ENCODE data around the gene ZMYND8. TPM values are rescaled to one million over a fixed set of nuclear protein-coding genes. Genes with fewer than 3 reads are reported as not detected.
"Not testable (repeated sequence)": the region's sequence is repeated elsewhere in the genome, so short reads cannot be mapped to it uniquely, and the experiment has no call there.

The ZMYND8 gene
- total RNA-seq, 1 experiment from 2014 or later, result 22.8 TPM

GRCh38 chr20:47284373-47284772 lies 72.1 kb downstream of the ZMYND8 start:
- in situ Hi-C loops (cut with HindIII; ENCODE audit: low pct_unique_long_range_greater_than_20kb, low sequenced_read_pairs), result no loop called here
- DNase-seq (ENCODE audit: low read depth, low spot score), result no peak

- in situ Hi-C loops (cut with HindIII; ENCODE audit: low pct_unique_long_range_greater_than_20kb, low sequenced_read_pairs), result no loop called here
- DNase-seq (ENCODE audit: low read depth, low spot score), result no peak
These were observed 73.1 kb downstream of the ZMYND8 start for GRCh38 chr20:47283411-47283810.

- no peak for DNase-seq (ENCODE audit: low read depth, low spot score)
- in situ Hi-C loops (cut with HindIII; ENCODE audit: low pct_unique_long_range_greater_than_20kb, low sequenced_read_pairs), result no loop called here
These were observed 73.6 kb downstream of the ZMYND8 start for GRCh38 chr20:47282864-47283263.

GRCh38 chr20:47281376-47281775 lies 75.1 kb downstream of the ZMYND8 start:
- in situ Hi-C loops (cut with HindIII; ENCODE audit: low pct_unique_long_range_greater_than_20kb, low sequenced_read_pairs), result no loop called here
- DNase-seq (ENCODE audit: low read depth, low spot score), result no peak

GRCh38 chr20:47280668-47281067 lies 75.8 kb downstream of the ZMYND8 start:
- in situ Hi-C loops (cut with HindIII; ENCODE audit: low pct_unique_long_range_greater_than_20kb, low sequenced_read_pairs), result no loop called here
- DNase-seq (ENCODE audit: low read depth, low spot score), result no peak

GRCh38 chr20:47280228-47280627 lies 76.3 kb downstream of the ZMYND8 start:
- DNase-seq (ENCODE audit: low read depth, low spot score), result no peak
- in situ Hi-C loops (cut with HindIII; ENCODE audit: low pct_unique_long_range_greater_than_20kb, low sequenced_read_pairs), result no loop called here

GRCh38 chr20:47278907-47279348 lies 77.6 kb downstream of the ZMYND8 start:
- DNase-seq (ENCODE audit: low read depth, low spot score), result no peak
- in situ Hi-C loops (cut with HindIII; ENCODE audit: low pct_unique_long_range_greater_than_20kb, low sequenced_read_pairs), result no loop called here

- DNase-seq (ENCODE audit: low read depth, low spot score); in situ Hi-C loops (cut with HindIII; ENCODE audit: low pct_unique_long_range_greater_than_20kb, low sequenced_read_pairs): not testable (repeated sequence)
These were observed 79.0 kb downstream of the ZMYND8 start for GRCh38 chr20:47277535-47277872.

- in situ Hi-C loops (cut with HindIII; ENCODE audit: low pct_unique_long_range_greater_than_20kb, low sequenced_read_pairs), result no loop called here
- no peak for DNase-seq (ENCODE audit: low read depth, low spot score)
These were observed 79.5 kb downstream of the ZMYND8 start for GRCh38 chr20:47276851-47277534.

GRCh38 chr20:47276251-47276650 lies 80.2 kb downstream of the ZMYND8 start:
- DNase-seq (ENCODE audit: low read depth, low spot score), result no peak
- in situ Hi-C loops (cut with HindIII; ENCODE audit: low pct_unique_long_range_greater_than_20kb, low sequenced_read_pairs), result no loop called here

- in situ Hi-C loops (cut with HindIII; ENCODE audit: low pct_unique_long_range_greater_than_20kb, low sequenced_read_pairs), result no loop called here
- no peak for DNase-seq (ENCODE audit: low read depth, low spot score)
These were observed 81.0 kb downstream of the ZMYND8 start for GRCh38 chr20:47275548-47275947.

GRCh38 chr20:47274401-47275108 lies 81.9 kb downstream of the ZMYND8 start:
- peak; percentile 87 for DNase-seq (ENCODE audit: low read depth, low spot score)
- in situ Hi-C loops (cut with HindIII; ENCODE audit: low pct_unique_long_range_greater_than_20kb, low sequenced_read_pairs), result no loop called here

GRCh38 chr20:47273591-47274235 lies 82.8 kb downstream of the ZMYND8 start:
- DNase-seq (ENCODE audit: low read depth, low spot score), result no peak
- in situ Hi-C loops (cut with HindIII; ENCODE audit: low pct_unique_long_range_greater_than_20kb, low sequenced_read_pairs), result no loop called here

GRCh38 chr20:47272893-47273590 lies 83.5 kb downstream of the ZMYND8 start:
- DNase-seq (ENCODE audit: low read depth, low spot score), result peak; percentile 84
- in situ Hi-C loops (cut with HindIII; ENCODE audit: low pct_unique_long_range_greater_than_20kb, low sequenced_read_pairs), result no loop called here

- no peak for DNase-seq (ENCODE audit: low read depth, low spot score)
- in situ Hi-C loops (cut with HindIII; ENCODE audit: low pct_unique_long_range_greater_than_20kb, low sequenced_read_pairs), result no loop called here
These were observed 85.4 kb downstream of the ZMYND8 start for GRCh38 chr20:47271046-47271615.

- DNase-seq (ENCODE audit: low read depth, low spot score), result no peak
- in situ Hi-C loops (cut with HindIII; ENCODE audit: low pct_unique_long_range_greater_than_20kb, low sequenced_read_pairs), result no loop called here
These were observed 87.0 kb downstream of the ZMYND8 start for GRCh38 chr20:47269309-47270165.

- in situ Hi-C loops (cut with HindIII; ENCODE audit: low pct_unique_long_range_greater_than_20kb, low sequenced_read_pairs), result no loop called here
- DNase-seq (ENCODE audit: low read depth, low spot score), result no peak
These were observed 88.9 kb downstream of the ZMYND8 start for GRCh38 chr20:47267621-47268020.

Measured in SK-MEL-5 (cell line).